Measurements from ENCODE around the gene NUDT16L1.
A peak's percentile ranks its signal among the peaks of the same experiment; 100 is the strongest.

The NUDT16L1 gene

GRCh38 chr16:4723071-4723767, 29.9 kb downstream of the NUDT16L1 start:
- Histone ChIP-seq H3K9ac (no peak overlapping the region), H3K27ac (no peak overlapping the region), H3K4me3 (no peak overlapping the region), H3K4me1 (peaks cover 7 to 13% (median 9%) of the 10 kb centered on the region in 10 experiments; a peak in 18 of 20 replicates), H3K9me3 (replicated peaks in 1 of 11) (no peaks in the 10 kb centered on the region), H3K36me3 (peaks cover 28 to 64% (median 46%) of the 10 kb centered on the region in 11 experiments), H3K4me2 (no peak overlapping the region), H4K20me1 (peaks cover 0 to 22% (median 0%) of the 10 kb centered on the region in 11 experiments; a peak in 6 of 22 replicates), H3K27me3 (no peaks in the 10 kb centered on the region)
- no peak for TF ChIP-seq Cebpa-rat (IDR thresholded peaks at IDR 0.05)

GRCh38 chr16:4724661-4725270, 31.4 kb downstream of the NUDT16L1 start:
- Histone ChIP-seq H3K36me3 (peaks cover 30 to 80% (median 58%) of the 10 kb centered on the region in 11 experiments), H4K20me1 (peaks cover 0 to 19% (median 0%) of the 10 kb centered on the region in 11 experiments; a peak in 5 of 22 replicates), H3K9me3 (replicated peaks in 1 of 11) (no peaks in the 10 kb centered on the region), H3K4me3 (no peak overlapping the region), H3K4me2 (no peak overlapping the region), H3K27me3 (no peaks in the 10 kb centered on the region), H3K27ac (no peak overlapping the region), H3K4me1 (peaks cover 0 to 10% (median 0%) of the 10 kb centered on the region in 10 experiments; a peak in 5 of 20 replicates), H3K9ac (no peak overlapping the region)
- TF ChIP-seq Cebpa-rat (IDR thresholded peaks at IDR 0.05) = no peak

GRCh38 chr16:4726616-4727015, 33.3 kb downstream of the NUDT16L1 start:
- H3K4me1 ChIP-seq = peaks cover 0 to 10% (median 0%) of the 10 kb centered on the region in 10 experiments; a peak in 5 of 20 replicates
- H3K27ac ChIP-seq = no peak overlapping the region
- H3K36me3 ChIP-seq = peaks cover 35 to 88% (median 65%) of the 10 kb centered on the region in 11 experiments
- no peak overlapping the region for H3K4me3 ChIP-seq
- H3K9me3 ChIP-seq (replicated peaks in 1 of 11) = no peaks in the 10 kb centered on the region
- H3K4me2 ChIP-seq = no peak overlapping the region
- H4K20me1 ChIP-seq = peaks cover 0 to 27% (median 0%) of the 10 kb centered on the region in 11 experiments; a peak in 5 of 22 replicates
- TF ChIP-seq Cebpa-rat (IDR thresholded peaks at IDR 0.05) = no peak
- no peaks in the 10 kb centered on the region for H3K27me3 ChIP-seq
- H3K9ac ChIP-seq = no peak overlapping the region

GRCh38 chr16:4728676-4729075, 35.3 kb downstream of the NUDT16L1 start:
- Histone ChIP-seq H3K27ac (no peak overlapping the region), H3K4me3 (no peak overlapping the region), H3K9me3 (replicated peaks in 1 of 11) (no peaks in the 10 kb centered on the region), H3K4me2 (no peak overlapping the region), H3K9ac (peak overlapping the region in 1 of 11 experiments; percentile 9; a peak in 1 of 22 replicates), H4K20me1 (peaks cover 0 to 27% (median 0%) of the 10 kb centered on the region in 11 experiments; a peak in 5 of 22 replicates), H3K4me1 (peaks cover 5 to 18% (median 9%) of the 10 kb centered on the region in 10 experiments; a peak in 18 of 20 replicates), H3K27me3 (no peaks in the 10 kb centered on the region), H3K36me3 (peaks cover 31 to 77% (median 52%) of the 10 kb centered on the region in 11 experiments)
- TF ChIP-seq Cebpa-rat (IDR thresholded peaks at IDR 0.05) = no peak

GRCh38 chr16:4729876-4730275, 36.5 kb downstream of the NUDT16L1 start:
- Histone ChIP-seq H4K20me1 (peaks cover 0 to 27% (median 0%) of the 10 kb centered on the region in 11 experiments; a peak in 5 of 22 replicates), H3K36me3 (peaks cover 28 to 66% (median 45%) of the 10 kb centered on the region in 11 experiments), H3K4me1 (peaks cover 6 to 18% (median 9%) of the 10 kb centered on the region in 10 experiments; a peak in 19 of 20 replicates), H3K4me3 (no peak overlapping the region), H3K9me3 (replicated peaks in 1 of 11) (no peaks in the 10 kb centered on the region), H3K27ac (no peak overlapping the region), H3K9ac (no peak overlapping the region), H3K4me2 (no peak overlapping the region), H3K27me3 (no peaks in the 10 kb centered on the region)
- TF ChIP-seq Cebpa-rat (IDR thresholded peaks at IDR 0.05) = no peak

- peak overlapping the region; percentile 79 to 98 (median 88) for H3K4me3 ChIP-seq
- no peaks in the 10 kb centered on the region for H3K27me3 ChIP-seq
- peaks cover 11 to 28% (median 20%) of the 10 kb centered on the region in 10 experiments for H3K4me1 ChIP-seq
- H3K9ac ChIP-seq = peak overlapping the region; percentile 73 to 88 (median 83)
- H4K20me1 ChIP-seq = peaks cover 0 to 11% (median 0%) of the 10 kb centered on the region in 11 experiments; a peak in 4 of 22 replicates
- H3K27ac ChIP-seq = peak overlapping the region in 8 of 11 experiments; percentile 55 to 83 (median 74); a peak in 12 of 22 replicates
- H3K4me2 ChIP-seq = peak overlapping the region; percentile 86 to 100 (median 97)
- TF ChIP-seq Cebpa-rat (IDR thresholded peaks at IDR 0.05) = no peak
- peaks cover 7 to 37% (median 26%) of the 10 kb centered on the region in 11 experiments; a peak in 18 of 22 replicates for H3K36me3 ChIP-seq
- H3K9me3 ChIP-seq (replicated peaks in 1 of 11) = no peaks in the 10 kb centered on the region
Measured at GRCh38 chr16:4733211-4733742, 39.9 kb downstream of the NUDT16L1 start.

- Histone ChIP-seq H3K4me1 (peaks cover 11 to 32% (median 20%) of the 10 kb centered on the region in 10 experiments), H3K4me2 (peak overlapping the region; percentile 86 to 100 (median 97)), H3K9ac (peak overlapping the region; percentile 73 to 88 (median 83)), H3K4me3 (peak overlapping the region; percentile 79 to 98 (median 88)), H3K27me3 (no peaks in the 10 kb centered on the region), H3K27ac (peak overlapping the region in 10 of 11 experiments; percentile 55 to 83 (median 71); a peak in 21 of 22 replicates), H3K9me3 (replicated peaks in 1 of 11) (no peaks in the 10 kb centered on the region), H4K20me1 (peaks cover 0 to 11% (median 0%) of the 10 kb centered on the region in 11 experiments; a peak in 3 of 22 replicates), H3K36me3 (peaks cover 7 to 33% (median 22%) of the 10 kb centered on the region in 11 experiments; a peak in 18 of 22 replicates)
- TF ChIP-seq Cebpa-rat (IDR thresholded peaks at IDR 0.05) = no peak
Measured at GRCh38 chr16:4733747-4734062, 40.3 kb downstream of the NUDT16L1 start.

- no peak for TF ChIP-seq Cebpa-rat (IDR thresholded peaks at IDR 0.05)
- Histone ChIP-seq H3K4me1 (peaks cover 11 to 33% (median 20%) of the 10 kb centered on the region in 10 experiments), H3K4me3 (peak within 1 kb of the TSS; percentile 79 to 98 (median 88)), H3K27me3 (no peaks in the 10 kb centered on the region), H3K27ac (peak within 1 kb of the TSS in 10 of 11 experiments; percentile 56 to 85 (median 72); a peak in 21 of 22 replicates), H3K9ac (peak within 1 kb of the TSS; percentile 73 to 88 (median 83)), H3K36me3 (peaks cover 7 to 28% (median 17%) of the 10 kb centered on the region in 11 experiments; a peak in 18 of 22 replicates), H3K4me2 (peak within 1 kb of the TSS; percentile 86 to 100 (median 97)), H4K20me1 (peaks cover 0 to 11% (median 0%) of the 10 kb centered on the region in 11 experiments; a peak in 2 of 22 replicates), H3K9me3 (replicated peaks in 1 of 11) (no peaks in the 10 kb centered on the region)
Measured at GRCh38 chr16:4734063-4734729, 40.8 kb downstream of the NUDT16L1 start, which contains the start of the genes ANKS3 and DNAAF8. Gene ANKS3, minus strand, starts transcription at chr16:4734271. Its CDS starts 4,122 bp downstream, at chr16:4730149. Gene DNAAF8, plus strand, starts transcription at chr16:4734537. Its CDS starts 1,978 bp downstream, at chr16:4736515.
